HL-60/S4 treated with phorbol 12-myristate 13-acetate at 8.2 ng/mL for 4 days and 3 days (cell line): ENCODE data around the gene MSANTD1.

Source experiments
- in situ Hi-C: fragments of 300-500 bp; cut with MboI; formaldehyde crosslinking; loops from 2 replicates; pipeline ENCODE4 v1.15.0; 2022; ENCODE audit warnings: low sequenced_read_pairs

The MSANTD1 gene

DNA sequence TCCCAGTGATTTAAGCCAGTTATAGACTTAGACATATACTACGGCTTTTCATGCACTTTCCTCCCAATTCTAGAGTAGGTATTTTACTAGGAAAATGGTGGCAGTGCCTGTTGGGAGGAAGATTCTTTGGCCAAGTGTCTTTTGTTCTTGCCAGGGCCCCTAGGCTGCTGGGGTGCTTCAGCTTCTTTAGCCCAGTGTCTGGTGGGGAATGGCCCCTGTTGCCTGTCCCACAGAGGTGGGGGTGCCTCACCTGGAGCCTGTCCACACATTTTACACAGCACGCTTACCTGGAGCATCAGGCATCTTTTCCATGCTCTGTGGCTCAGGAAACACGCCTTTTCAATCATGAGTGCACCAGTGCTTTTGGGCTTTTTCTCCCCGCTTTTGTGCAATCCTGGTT is 33.2 kb upstream of the MSANTD1 start:
- in situ Hi-C loops, result no loop called here

DNA sequence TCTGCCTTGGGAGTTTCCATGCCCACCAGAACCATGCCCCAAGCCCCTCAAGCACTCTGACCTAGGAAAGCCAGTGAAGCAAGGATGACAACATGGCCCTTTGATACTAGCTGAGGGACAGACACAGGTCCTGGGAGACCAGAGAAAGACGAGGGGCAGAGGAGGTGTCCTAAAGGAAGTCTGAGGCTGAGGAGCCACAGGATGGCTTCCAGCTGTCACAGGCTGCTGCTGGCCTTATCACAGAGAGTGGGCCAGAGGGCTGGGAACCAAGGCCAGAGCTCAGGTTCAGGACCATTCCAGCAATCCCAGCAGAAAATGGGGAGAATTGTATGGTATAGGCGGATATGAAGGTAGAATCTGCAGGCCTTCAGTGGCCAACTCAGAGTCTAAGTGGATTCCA is 31.7 kb upstream of the MSANTD1 start:
- in situ Hi-C loops, result no loop called here

DNA sequence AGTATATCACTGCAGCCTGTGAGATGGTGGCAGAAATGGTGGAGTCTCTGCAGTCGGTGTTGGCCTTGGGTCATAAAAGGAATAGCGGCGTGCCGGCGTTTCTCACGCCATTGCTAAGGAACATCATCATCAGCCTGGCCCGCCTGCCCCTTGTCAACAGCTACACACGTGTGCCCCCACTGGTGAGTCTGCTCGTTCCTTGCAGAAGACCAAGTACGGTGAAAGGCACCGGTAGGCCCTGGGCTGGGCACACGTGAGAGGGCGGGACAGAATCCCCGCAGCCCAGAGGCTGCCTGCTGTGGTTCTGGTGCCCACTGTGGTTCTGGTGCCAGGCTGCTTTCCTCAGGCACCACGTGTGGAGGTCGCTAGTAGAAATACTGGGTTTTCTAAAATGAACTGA is 31.2 kb upstream of the MSANTD1 start:
- in situ Hi-C loops, result no loop called here

DNA sequence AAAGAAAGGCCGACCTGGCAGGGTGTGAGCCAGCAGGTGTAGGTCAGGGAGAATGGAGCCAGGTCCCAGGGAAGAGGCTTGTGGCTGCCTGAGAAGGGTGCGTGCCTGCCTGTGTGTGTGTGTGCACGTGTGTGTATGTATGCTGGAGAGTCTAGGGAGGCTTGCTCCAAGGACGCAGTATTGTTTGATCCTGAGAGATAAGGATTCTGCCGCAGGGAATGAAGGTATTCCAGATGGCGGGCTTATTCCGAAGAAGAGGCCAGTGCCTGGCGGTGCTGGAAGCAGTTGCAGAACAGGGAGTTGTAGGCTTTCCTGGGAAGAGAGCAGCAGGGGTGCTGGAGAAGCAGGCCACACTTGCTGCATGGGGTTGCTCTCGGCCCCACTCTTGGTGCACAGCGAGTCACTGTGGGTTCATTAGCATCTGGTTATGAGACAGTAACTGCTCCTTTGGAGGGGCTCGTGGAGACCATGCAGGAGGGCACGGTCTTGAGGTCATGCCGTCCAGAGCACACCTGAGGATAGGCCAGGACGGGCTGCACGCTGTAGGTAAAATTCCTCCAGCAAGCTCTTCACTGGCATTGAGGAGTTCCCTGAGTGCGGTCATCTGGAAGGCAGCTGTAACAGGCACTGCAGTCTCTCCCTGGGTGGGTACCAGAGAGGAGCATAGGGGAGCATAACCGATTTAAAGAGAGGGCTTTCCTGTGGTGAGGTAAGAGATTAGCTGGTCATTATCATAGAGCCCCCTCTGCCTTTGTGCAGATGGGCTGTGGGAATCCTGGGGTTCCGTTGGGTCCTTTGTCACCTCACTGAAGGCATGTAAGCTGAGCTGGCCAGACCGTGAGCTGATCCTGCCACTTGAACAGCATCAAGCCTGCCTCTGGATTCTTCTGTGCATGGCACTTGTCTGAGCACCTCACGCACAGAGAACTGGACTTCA is 29.9 kb upstream of the MSANTD1 start:
- in situ Hi-C loops, result no loop called here

DNA sequence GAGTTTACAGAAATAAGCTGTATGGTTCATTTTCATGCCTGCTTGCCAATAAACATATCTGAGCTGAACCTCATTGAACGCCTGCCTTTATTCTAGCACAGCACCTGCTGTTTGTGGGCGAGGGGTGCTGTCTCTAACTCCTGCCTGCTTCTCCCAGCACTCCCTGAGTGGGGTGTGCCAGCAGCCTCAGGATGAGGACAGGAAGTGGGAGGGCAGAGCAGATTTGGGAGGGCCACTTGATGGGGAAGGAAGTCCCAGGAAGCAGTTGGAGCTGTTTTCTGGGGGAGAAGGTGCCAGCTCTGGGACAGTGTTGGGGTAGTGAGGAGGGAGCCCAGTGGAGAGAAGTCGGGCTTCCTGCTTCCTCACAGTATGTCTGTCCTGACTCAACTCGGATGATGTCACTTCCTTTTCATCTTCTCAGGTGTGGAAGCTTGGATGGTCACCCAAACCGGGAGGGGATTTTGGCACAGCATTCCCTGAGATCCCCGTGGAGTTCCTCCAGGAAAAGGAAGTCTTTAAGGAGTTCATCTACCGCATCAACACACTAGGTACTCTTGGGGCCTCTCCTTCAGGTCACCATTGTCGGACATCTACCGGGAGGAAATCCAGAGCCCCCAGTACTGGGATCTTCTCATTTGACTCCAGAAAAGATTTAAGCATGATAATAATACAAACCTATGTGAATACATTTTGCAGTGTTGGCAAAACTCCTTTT is 29.0 kb upstream of the MSANTD1 start:
- in situ Hi-C loops, result no loop called here

DNA sequence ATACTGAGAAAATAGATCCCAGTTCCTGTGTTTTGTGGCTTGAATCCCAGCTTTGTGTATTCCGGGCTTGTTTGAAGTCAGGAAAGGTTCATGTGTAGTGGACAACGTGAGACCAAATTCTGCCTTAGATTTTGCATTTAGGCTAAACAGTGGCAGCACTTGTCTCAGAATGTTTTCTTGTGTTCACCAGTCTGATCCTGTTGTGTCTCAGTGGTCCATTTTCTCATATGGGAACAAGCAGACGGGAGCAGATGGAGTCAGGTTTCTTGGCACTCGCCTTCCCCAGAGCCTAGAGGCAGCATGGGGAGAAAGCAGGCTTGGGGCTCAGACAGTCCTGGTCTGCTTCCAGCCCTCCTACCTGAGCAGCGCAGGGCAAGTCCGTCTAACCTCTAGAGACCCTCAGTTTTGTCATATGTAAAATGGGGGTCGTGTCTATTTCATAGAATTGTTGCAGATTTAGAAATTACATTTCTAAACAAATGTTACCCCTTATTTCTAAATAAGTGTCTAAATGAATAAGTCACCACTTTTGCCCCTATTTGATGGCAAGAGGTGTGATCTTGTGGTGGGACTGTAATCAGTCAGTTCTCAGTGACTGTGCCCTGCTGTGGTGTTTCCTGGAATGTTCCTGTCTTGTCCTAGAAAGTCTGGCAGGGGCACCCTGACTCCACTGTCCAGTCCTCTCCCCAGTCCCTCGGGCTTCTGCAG is 28.3 kb upstream of the MSANTD1 start:
- in situ Hi-C loops, result no loop called here

DNA sequence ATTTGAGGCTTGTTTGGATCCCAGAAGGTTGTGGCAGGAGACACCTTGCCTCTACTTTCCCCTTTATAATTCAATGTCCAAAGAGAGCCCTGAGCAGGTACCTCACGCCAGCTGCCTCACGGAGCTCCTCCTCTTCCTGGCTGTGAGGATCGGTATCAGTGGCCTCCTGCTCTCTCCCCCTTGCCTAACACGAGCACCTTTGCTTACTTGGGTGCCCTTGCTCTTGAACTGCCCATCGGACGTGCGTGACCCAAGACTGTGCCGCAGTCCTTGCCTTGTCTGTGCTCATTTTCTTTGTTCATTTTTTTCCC is 27.8 kb upstream of the MSANTD1 start:
- in situ Hi-C loops, result no loop called here

DNA sequence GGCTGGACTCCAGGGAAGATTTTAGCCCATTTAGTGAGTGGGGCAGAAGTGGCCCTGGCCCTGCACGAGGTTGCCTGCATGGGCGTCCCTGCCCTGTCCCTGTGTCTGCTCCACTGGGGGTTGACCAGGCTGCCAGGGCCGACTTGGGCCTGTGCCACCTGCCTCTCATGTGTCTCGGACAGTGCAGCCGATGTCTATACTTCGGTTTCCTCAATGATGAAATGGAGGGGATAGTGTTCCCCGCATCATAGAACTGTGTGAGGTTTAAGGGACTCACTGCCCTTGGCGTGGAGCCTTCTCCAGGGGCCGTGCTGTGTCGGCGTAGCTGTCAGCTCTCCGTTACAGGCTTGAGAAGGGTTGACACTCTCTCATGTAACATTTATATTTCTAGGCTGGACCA is 27.0 kb upstream of the MSANTD1 start:
- in situ Hi-C loops, result no loop called here

DNA sequence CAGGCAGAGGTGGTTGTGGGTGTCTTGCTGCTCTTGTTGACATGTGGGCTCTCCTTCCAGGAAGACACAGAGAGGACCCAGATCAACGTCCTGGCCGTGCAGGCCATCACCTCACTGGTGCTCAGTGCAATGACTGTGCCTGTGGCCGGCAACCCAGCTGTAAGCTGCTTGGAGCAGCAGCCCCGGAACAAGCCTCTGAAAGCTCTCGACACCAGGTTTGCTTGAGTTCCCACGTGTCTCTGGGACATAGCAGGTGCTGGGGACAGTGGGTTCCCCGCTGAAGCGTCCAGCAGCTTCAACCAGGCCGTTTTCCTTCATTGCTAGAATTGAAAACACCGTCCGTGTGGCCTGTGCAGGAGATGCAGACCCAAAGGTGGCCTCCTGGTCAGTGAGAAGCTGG is 25.6 kb upstream of the MSANTD1 start:
- in situ Hi-C loops, result no loop called here

DNA sequence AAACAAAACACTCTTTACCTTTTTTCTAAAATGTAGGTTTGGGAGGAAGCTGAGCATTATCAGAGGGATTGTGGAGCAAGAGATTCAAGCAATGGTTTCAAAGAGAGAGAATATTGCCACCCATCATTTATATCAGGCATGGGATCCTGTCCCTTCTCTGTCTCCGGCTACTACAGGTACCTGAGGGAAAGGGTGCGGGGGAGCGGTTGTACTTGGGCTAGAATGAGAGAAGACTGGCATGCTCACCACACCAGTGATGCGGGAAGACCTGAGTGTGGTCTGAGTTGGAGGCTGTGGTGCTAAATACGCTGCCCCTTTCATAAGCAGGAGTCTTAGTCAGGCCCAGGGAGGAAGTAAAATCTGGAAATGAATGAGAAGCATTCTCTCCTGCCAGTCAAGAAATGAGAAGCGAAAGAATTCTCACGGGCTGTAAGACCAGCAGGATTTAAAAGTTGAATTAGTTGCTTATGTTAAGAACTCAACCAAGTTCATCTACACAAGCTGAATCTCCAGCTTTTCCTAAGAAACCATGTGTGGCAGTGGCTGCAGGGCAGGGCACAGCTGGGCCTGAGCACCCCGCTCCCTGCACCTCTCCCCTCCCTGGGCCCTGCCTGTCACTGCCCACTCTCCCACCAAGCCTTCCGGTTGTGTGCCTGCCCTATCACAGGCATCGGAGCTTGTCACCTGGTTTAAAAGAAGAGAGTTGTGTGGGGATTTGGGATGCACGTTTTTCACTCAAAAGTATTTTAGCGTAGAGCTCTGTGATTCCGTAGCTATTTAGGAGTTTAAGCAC is 24.8 kb upstream of the MSANTD1 start:
- in situ Hi-C loops, result no loop called here

DNA sequence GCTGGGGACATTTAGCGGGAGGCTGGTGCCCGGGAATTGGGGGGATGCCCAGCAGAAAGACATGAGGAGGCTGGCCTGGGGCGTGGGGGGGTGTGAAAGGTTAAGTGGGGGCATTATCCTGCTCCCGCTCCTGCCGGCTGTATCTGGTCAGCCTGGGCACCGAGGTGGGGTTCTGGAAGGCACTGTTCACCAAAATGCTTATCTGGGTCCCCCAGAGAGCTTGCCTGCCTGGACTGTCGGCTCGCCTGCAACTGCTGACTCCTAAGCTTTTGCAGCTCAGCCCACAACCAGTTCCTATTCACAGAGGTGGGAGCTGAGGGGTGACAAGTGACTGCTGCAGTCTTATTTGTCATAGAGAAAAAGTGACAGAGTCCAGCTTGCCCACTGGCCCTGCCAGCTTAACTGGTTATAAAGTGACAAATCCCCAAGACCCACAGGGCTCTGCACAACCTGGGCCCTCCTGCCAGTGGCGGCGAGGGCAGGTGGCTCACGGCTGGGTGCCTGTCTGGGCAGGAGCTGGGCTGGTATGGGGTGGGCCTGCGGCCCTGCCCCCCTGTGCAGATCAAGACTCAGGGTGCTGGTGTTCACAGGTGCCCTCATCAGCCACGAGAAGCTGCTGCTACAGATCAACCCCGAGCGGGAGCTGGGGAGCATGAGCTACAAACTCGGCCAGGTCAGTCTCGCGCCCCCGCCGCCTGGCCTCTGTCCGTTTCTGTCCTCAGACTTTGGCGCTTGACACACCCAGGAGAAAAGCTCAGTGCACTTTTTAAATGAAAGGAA is 23.7 kb upstream of the MSANTD1 start:
- in situ Hi-C loops, result no loop called here

DNA sequence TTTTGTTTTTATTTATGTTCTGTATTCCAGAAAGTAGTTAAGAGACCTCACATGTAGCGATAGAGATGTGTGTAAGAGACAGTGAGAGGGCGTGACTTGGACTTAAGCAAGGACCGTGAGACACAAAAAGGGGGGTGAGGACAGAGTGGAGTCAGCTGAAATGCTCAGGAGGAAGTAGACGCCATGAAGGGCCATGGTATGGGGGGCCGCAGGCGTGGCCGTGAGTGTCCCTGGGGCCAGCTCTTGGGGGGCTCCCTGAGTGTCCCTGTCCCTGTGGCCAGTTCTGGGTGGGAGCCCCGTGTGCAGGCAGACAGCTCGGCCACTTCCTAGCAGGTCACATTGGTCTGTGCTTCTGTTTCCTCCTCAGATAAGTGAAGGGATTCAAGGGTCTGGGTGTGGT is 23.0 kb upstream of the MSANTD1 start:
- in situ Hi-C loops, result no loop called here

DNA sequence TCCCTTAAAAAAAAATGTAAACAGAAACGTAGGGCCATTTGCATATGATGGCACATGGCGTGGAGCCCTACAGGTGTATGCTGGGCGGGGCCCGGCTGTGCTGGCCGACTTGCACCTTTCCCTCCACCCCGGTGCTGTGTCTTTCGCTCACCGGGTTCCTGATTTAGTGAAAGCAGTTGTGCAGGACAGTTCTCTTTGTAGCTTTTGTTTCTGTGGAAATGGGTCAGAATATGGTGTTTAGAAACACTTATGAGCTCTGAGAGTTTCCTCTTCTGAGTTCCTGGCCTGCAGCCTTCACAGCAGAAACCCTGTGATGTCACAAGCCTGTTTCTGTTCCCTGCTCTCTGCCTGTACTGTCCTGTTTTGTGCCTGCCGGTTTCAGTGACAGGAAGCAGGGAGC is 22.5 kb upstream of the MSANTD1 start:
- in situ Hi-C loops, result no loop called here

DNA sequence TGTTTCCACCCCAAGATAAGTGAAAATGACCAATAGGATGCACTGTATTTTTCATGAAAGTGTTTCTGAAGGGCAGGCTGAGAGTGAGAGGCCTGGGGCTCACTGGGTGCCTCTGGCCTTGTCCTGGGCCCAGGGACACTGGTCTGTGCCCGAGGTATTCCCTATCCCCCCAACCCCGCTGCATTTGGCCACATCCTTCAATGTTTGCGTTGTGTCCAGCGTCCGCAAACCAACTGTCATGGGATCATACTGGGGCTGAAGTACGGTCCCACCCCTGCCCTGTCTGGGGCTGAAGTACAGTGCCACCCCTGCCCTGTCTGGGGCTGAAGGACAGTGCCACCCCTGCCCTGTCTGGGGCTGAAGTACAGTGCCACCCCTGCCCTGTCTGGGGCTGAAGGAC is 22.0 kb upstream of the MSANTD1 start:
- in situ Hi-C loops, result no loop called here

DNA sequence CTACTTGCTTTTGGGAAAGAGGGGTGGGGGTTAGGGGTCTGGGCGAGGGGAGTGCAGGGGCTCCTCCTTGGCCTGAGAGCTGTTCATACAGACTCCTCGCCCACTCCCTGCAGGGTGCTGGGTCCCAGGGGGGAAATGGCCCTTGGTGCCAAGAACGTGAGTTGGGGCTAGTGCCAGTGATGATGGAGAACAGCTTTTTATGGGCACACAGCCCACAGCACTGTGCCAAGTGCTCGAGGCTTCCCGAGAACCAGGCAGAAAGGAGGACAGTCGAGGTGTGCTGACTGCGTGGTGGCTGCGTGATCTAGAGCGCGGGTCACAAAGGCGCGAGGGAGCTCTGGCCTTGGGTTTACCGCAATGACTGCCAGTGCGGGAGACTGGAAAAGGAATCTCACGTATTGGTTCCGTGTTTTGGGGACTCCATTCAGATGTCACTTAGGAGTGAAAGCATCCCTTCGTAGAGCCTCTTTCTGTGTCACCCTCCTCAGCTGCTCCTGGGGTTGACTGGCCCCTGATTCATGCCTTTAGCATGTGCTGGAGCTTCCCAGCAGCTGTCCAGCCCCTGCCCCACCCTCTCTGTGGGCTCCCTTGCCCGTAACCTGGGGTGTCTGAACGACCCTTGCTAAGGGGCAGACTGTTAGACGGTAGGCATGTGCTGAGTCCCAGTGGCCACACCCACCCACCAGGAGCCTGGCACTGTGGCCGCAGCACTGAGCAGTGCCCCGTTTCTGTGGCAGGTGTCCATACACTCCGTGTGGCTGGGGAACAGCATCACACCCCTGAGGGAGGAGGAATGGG is 20.9 kb upstream of the MSANTD1 start:
- in situ Hi-C loops, result no loop called here

DNA sequence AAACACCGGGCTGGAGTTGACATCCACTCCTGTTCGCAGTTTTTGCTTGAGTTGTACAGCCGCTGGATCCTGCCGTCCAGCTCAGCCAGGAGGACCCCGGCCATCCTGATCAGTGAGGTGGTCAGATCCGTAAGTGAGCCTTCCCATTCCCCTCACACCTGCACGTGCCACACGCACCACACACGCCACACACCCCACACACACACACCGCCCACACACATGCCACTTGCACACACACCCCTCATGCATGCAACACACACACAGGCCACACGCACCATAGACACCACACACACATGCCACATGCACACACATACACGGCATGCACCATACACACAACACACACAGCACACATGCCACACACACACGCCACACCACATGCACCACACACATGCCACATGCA is 20.1 kb upstream of the MSANTD1 start:
- in situ Hi-C loops, result no loop called here

DNA sequence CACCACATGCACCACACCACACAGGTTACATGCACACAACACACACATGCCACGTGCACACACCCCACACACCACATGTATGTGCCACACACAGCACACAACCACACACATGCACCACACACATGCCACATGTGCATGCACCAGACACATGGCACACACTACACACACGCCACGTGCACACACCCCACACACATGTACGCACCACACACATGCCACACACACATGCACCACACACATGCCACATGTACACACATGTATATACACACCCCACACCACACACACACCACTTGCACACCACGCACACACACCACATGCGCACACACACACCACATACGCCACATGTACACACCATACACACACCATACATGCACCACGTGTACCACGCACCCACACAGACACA is 19.6 kb upstream of the MSANTD1 start:
- in situ Hi-C loops, result no loop called here

DNA sequence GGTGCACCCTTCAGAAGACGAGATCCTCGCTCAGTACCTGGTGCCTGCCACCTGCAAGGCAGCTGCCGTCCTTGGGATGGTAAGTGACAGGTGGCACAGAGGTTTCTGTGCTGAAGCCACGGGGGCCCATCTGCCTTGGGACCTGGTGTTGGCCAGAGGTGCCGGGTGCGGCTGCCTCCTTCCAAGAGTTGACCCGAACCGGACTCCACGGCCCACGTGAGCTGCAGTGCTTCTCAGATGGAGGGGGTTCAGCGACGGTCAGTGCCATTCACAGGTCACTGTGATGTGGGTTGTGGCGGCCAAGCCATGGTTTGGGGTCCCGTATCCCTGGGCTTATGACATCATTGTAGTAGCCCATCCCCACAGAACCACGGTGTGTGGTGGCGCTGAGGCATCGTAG is 19.0 kb upstream of the MSANTD1 start:
- in situ Hi-C loops, result no loop called here

DNA sequence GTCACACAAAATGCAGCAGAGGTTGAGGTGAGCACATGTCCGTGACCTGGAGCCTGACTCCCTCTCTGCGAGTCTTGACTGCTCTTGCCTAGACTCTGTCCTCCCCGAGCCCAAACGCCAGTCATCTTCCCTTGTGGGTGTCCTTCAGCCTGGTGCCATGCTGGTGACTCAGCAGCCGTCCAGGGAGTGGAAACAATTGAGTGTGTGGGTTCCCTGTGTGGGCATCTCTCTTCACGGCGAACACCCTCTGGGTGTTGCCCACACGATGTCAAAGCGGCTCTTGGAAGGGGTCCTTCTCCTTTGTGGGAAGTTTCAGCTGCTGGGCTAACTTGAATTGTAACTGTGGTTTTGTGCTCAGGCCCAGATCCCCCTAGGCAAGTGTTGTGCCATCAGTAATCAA is 17.5 kb upstream of the MSANTD1 start:
- in situ Hi-C loops, result no loop called here

DNA sequence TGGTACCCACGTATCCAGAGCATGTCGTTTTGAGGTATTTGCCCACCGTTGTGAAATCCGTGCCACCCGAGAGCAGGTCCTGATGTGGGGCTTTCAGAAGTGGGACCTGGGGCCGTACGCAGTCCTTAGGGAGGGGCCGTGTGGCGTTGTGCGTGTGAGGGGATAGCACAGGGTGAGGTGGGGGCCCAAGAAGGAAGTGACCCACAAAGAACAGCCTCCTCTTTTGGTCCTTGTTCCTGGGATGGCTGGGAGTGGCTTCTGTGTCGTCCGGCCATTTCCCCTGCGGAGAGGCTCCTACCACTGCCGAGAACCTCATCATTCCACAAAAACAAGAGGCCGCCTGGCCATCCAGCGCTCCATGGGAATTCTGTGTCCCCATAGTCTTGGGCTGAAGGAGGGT is 17.0 kb upstream of the MSANTD1 start:
- in situ Hi-C loops, result no loop called here
